Panc1 (cell line): Measurements from ENCODE around the gene PPIP5K1. TPM values are rescaled to one million over a fixed set of nuclear protein-coding genes. Genes with fewer than 3 reads are reported as not detected.

Source experiments
- ATAC-seq: fragments of 200-7000 bp; cut with Tn5 transposase; 2 replicates; pipeline ENCODE4 v1.9.1; 2020; ENCODE audit warnings: mild to moderate bottlenecking, moderate library complexity
- BruUV-seq: library from RNA; stranded (reverse); fragments of 400-500 nt; replicated peaks from 2 replicates; lab custom pipeline; 2021; lab: Mats Ljungman, UMichigan
- CTCF ChIA-PET: fragments of 300-600 bp; sonication (Branson Sonifier 250); formaldehyde crosslinking; loops from one replicate; lab custom pipeline; 2022; ENCODE audit warnings: antibody characterized with exemption; lab: Charles Lee
- POLR2A ChIA-PET: fragments of 300-600 bp; sonication (Branson Sonifier 250); formaldehyde crosslinking; loops from one replicate; lab custom pipeline; 2022; ENCODE audit warnings: antibody characterized with exemption; lab: Charles Lee
- DNase-seq: peaks from one replicate; pipeline ENCODE4 v3.0.0-alpha.2; 2010; ENCODE audit warnings: low read depth, low spot score
- H3K27ac ChIP-seq: 2 replicates; pipeline ENCODE4 v1.5.1; 2011; ENCODE audit warnings: mild to moderate bottlenecking, low read length, inconsistent platforms
- H3K27me3 ChIP-seq: fragments of 200-500 bp; sonication (Bioruptor generic); 2 replicates; pipeline ENCODE4 v1.6.0; 2014; ENCODE audit warnings: low read length, inconsistent platforms; ENCODE audit not compliant: control insufficient read depth, insufficient read depth
- H3K36me3 ChIP-seq: fragments of 200-500 bp; sonication (Bioruptor generic); 2 replicates; pipeline ENCODE4 v1.5.1; 2014; ENCODE audit warnings: inconsistent platforms, mild to moderate bottlenecking, low read length, moderate library complexity; ENCODE audit not compliant: control insufficient read depth, insufficient read depth
- H3K4me1 ChIP-seq: 2 replicates; pipeline ENCODE4 v1.5.1; 2011; ENCODE audit warnings: inconsistent platforms, mild to moderate bottlenecking, low read length, moderate library complexity; ENCODE audit not compliant: control insufficient read depth, insufficient read depth
- H3K4me3 ChIP-seq, 2 experiments: 2 replicates each; pipeline ENCODE4 v1.5.1; 2011 to 2012; ENCODE audit warnings: low read depth in 2 of 2, low read length in 2 of 2, mild to moderate bottlenecking in 2 of 2, inconsistent platforms in 1 of 2, moderate library complexity in 1 of 2
- H3K9me3 ChIP-seq: fragments of 200-500 bp; sonication (Bioruptor generic); 2 replicates; pipeline ENCODE4 v1.5.1; 2014; ENCODE audit warnings: low read depth, mild to moderate bottlenecking, inconsistent platforms, low read length, moderate library complexity; ENCODE audit not compliant: control insufficient read depth, insufficient read depth
- CTCF ChIP-seq: fragments of 450-650 bp; IDR thresholded peaks from 2 replicates; pipeline ENCODE4 v1.5.1; 2017; ENCODE audit warnings: mild to moderate bottlenecking
- POLR2AphosphoS5 ChIP-seq: IDR thresholded peaks from 2 replicates; pipeline ENCODE4 v1.6.1; 2012; ENCODE audit warnings: mild to moderate bottlenecking, low read depth, low read length, moderate library complexity
- REST ChIP-seq, 2 experiments: IDR thresholded peaks; 2 replicates each; pipeline ENCODE4 v1.6.1; 2011 to 2012; ENCODE audit warnings: low read depth in 2 of 2, control low read depth in 1 of 2, low read length in 1 of 2, mild to moderate bottlenecking in 1 of 2, moderate library complexity in 1 of 2; ENCODE audit not compliant: insufficient read depth in 1 of 2
- SIN3A ChIP-seq: IDR thresholded peaks from 2 replicates; pipeline ENCODE4 v1.6.1; 2012; ENCODE audit warnings: low read depth, mild to moderate bottlenecking, low read length, moderate library complexity, borderline replicate concordance; ENCODE audit not compliant: insufficient read depth
- TCF7L2 ChIP-seq: IDR thresholded peaks from 2 replicates; pipeline ENCODE4 v1.6.1; 2011; ENCODE audit warnings: mild to moderate bottlenecking, low read depth, low read length, inconsistent platforms
- in situ Hi-C: cut with HindIII; loops from 2 replicates; pipeline ENCODE4 v1.10.0; 2016; ENCODE audit warnings: low sequenced_read_pairs, low pct_unique_long_range_greater_than_20kb
- intact Hi-C: fragments of 100-400 bp; cut with micrococcal nuclease; formaldehyde crosslinking; loops from one replicate; pipeline ENCODE4 v1.10.0; 2022; ENCODE audit not compliant: unreplicated experiment
- total RNA-seq: library from RNA; stranded (reverse); gene quantifications from one replicate; pipeline ENCODE4 v1.2.1, GENCODE V29; 2021; ENCODE audit not compliant: unreplicated experiment

The PPIP5K1 gene
- total RNA-seq, 1 experiment from 2014 or later, result 56.6 TPM

GRCh38 chr15:43492673-43493601 is 97.1 kb downstream of the PPIP5K1 start, which contains the start of gene TP53BP1:
TSS of gene TP53BP1 (minus strand) at chr15:43493156. CDS start at chr15:43493043, 113 bp downstream.
- peak; percentile 52; the same call in 1 of the 2 replicates for TF ChIP-seq POLR2AphosphoS5
- no peak for TF ChIP-seq REST (IDR thresholded peaks at IDR 0.05; ENCODE audit: insufficient read depth in 1 of 2, low read depth in 2 of 2, low read length in 1 of 2)
- TF ChIP-seq SIN3A, result no peak; the same call in 1 of the 2 replicates
- no peak for TF ChIP-seq CTCF
- TF ChIP-seq TCF7L2, result 0 out of 2 replicates have a peak, but pooled peaks have one; percentile 37
- peak within 1 kb of the TSS; percentile 70 to 94 for H3K4me3 ChIP-seq
- no peaks in the 10 kb centered on the region for H3K9me3 ChIP-seq
- intact Hi-C loops, result no loop called here
- ATAC-seq, result peak; percentile 100
- peak; percentile 83 for DNase-seq
- BruUV-seq, result no TSS peak
- ChIA-PET POLR2A (interaction anchor here (0.6 to 3.0 kb wide), 2 partner anchors 15 to 17 kb away, joined by 3 to 18 read pairs; no protein-coding TSS in a partner anchor), CTCF (interaction anchor here (1.3 kb wide), 1 partner anchor 19 kb away, joined by 4 read pairs; no protein-coding TSS in a partner anchor)
- peaks cover 20% of the 10 kb centered on the region for H3K4me1 ChIP-seq
- H3K36me3 ChIP-seq, result peaks cover 14% of the 10 kb centered on the region
- no peaks in the 10 kb centered on the region for H3K27me3 ChIP-seq
- peak within 1 kb of the TSS; percentile 92 for H3K27ac ChIP-seq
- in situ Hi-C loops, result no loop called here

- no peak for TF ChIP-seq REST (IDR thresholded peaks at IDR 0.05; ENCODE audit: insufficient read depth in 1 of 2, low read depth in 2 of 2, low read length in 1 of 2)
- TF ChIP-seq CTCF, result no peak
- no peak for TF ChIP-seq TCF7L2
- no peak for TF ChIP-seq SIN3A
- TF ChIP-seq POLR2AphosphoS5, result no peak
- ATAC-seq, result no peak
Measured at GRCh38 chr15:43492266-43492665, 97.7 kb downstream of the PPIP5K1 start.

More at GRCh38 chr15:43492266-43492665, 97.7 kb downstream of the PPIP5K1 start:
- no peaks in the 10 kb centered on the region for H3K27me3 ChIP-seq
- DNase-seq, result no peak
- ChIA-PET POLR2A (interaction anchor here (3.0 kb wide), 1 partner anchor 18 kb away, joined by 18 read pairs; no protein-coding TSS in a partner anchor), CTCF (no interaction called here)
- H3K36me3 ChIP-seq, result peaks cover 14% of the 10 kb centered on the region
- peak overlapping the region; percentile 70 to 94 for H3K4me3 ChIP-seq
- TSS peak; percentile 68 for BruUV-seq
- H3K9me3 ChIP-seq, result no peaks in the 10 kb centered on the region
- intact Hi-C loops (no loop called here), in situ Hi-C loops (no loop called here)
- H3K27ac ChIP-seq, result peak overlapping the region; percentile 92
- peaks cover 20% of the 10 kb centered on the region for H3K4me1 ChIP-seq
